ENCODE results near the gene KISS1. TPM values are rescaled to one million over a fixed set of nuclear protein-coding genes. Genes with fewer than 3 reads are reported as not detected.

The KISS1 gene
- total and polyA plus RNA-seq, 2 donors (not counting 1 experiment from before 2014, with no cell fraction given) = 0.17 to 0.52 TPM

DNA sequence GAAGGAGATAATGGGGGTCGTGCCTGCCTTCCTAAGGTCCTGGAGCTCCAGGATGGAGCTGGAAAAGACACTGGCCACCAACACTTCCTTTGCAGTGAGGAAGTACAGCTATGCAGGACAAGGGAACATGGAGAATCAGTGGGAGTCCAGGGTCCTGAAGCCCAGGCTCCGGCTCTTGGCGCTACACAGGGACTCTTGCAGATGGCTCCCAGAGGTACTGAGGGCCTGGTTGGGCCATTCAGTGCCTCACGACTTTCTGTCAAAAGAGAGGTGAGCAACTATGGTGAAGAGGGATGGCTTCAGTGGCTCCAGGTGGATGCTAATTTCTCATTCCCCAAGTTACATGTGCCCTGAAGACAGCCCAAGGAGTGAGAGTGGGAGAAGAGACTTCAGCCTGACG lies 42.6 kb downstream of the KISS1 start:
- H3K4me1 ChIP-seq (ENCODE audit: control insufficient read depth, extremely low read depth, insufficient read depth, low read length) = no peaks in the 10 kb centered on the region
- no peak for TF ChIP-seq CTCF (conservative IDR thresholded peaks at IDR 0.05 in 1 of 2, IDR thresholded peaks at IDR 0.05 in 1 of 2; ENCODE audit: low read depth in 1 of 2, low read length in 2 of 2)
- no peak for TF ChIP-seq EZH2 (IDR thresholded peaks at IDR 0.05; ENCODE audit: low read length, missing control alignments)
- no peak overlapping the region for H3K9ac ChIP-seq (ENCODE audit: insufficient read depth, low read length)
- no peaks in the 10 kb centered on the region for H3K9me3 ChIP-seq (ENCODE audit: control insufficient read depth, insufficient read depth, low read depth, low read length)
- no peaks in the 10 kb centered on the region for H4K20me1 ChIP-seq (ENCODE audit: control insufficient read depth, extremely low read depth, insufficient read depth, low read length)
- no peaks in the 10 kb centered on the region for H3K79me2 ChIP-seq (ENCODE audit: control insufficient read depth, insufficient read depth, low read length)
- DNase-seq (ENCODE audit: low read depth in 2 of 2) = no peak
- no peak overlapping the region for H3K27ac ChIP-seq (ENCODE audit: insufficient read depth, low read length)
- H3K4me2 ChIP-seq (ENCODE audit: extremely low read depth, insufficient read depth, low read length) = no peak overlapping the region
- H2AFZ ChIP-seq (ENCODE audit: low read length) = no peak overlapping the region
- no peaks in the 10 kb centered on the region for H3K36me3 ChIP-seq (ENCODE audit: control insufficient read depth, insufficient read depth, low read length)
- H3K27me3 ChIP-seq (ENCODE audit: control insufficient read depth, insufficient read depth, low read length) = peaks cover 24% of the 10 kb centered on the region
- H3K4me3 ChIP-seq (replicated peaks in 1 of 4; ENCODE audit: control extremely low read depth in 1 of 4, insufficient read depth in 1 of 4, low read depth in 3 of 4, low read length in 4 of 4) = no peak overlapping the region

DNA sequence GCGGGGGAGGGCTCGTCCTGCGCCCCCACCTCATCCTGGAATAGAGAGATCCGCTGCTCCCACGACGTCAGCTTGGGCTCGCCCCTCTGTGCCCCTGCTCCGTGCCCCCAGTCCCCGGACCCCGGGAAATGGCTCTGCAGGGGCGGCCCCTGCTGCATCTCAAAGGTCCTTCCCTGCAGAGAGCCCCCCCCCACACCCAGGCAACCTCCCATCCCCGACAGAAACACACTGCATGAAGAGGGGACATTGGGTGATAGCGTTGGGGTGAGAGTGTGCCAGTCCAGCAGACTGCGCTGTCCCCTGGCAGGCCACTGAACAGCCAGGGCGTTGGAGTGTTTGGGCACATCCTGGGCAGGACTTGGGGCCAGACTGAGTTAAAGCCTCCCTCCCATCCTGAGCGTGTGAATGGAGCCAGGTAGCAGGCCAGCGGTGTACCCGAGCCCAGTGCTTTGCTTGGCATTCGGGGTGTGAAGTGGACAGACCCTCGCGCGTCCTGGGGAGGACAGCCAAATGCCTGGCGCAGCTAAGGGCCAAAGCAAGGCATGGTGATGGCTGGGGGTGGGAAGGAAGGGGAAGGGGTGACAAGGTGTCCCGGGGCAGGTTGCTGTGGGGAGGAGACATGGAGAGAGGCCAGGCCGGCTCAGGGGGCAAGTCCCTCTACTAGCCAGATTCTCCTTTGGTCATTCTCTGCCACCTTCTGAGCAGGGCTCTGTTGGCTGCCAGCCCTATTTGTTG lies 43.8 kb downstream of the KISS1 start:
- DNase-seq (ENCODE audit: low read depth in 2 of 2) = no peak
- Histone ChIP-seq H3K9ac (ENCODE audit: insufficient read depth, low read length) (peak overlapping the region; percentile 16), H3K9me3 (ENCODE audit: control insufficient read depth, insufficient read depth, low read depth, low read length) (no peaks in the 10 kb centered on the region), H3K36me3 (ENCODE audit: control insufficient read depth, insufficient read depth, low read length) (no peaks in the 10 kb centered on the region), H3K4me3 (replicated peaks in 1 of 4; ENCODE audit: control extremely low read depth in 1 of 4, insufficient read depth in 1 of 4, low read depth in 3 of 4, low read length in 4 of 4) (peak overlapping the region; percentile 4 to 62 (median 44)), H3K4me2 (ENCODE audit: extremely low read depth, insufficient read depth, low read length) (peak overlapping the region; percentile 54), H3K79me2 (ENCODE audit: control insufficient read depth, insufficient read depth, low read length) (no peaks in the 10 kb centered on the region), H3K27ac (ENCODE audit: insufficient read depth, low read length) (no peak overlapping the region), H4K20me1 (ENCODE audit: control insufficient read depth, extremely low read depth, insufficient read depth, low read length) (no peaks in the 10 kb centered on the region), H2AFZ (ENCODE audit: low read length) (peak overlapping the region; percentile 10), H3K27me3 (ENCODE audit: control insufficient read depth, insufficient read depth, low read length) (peaks cover 29% of the 10 kb centered on the region), H3K4me1 (ENCODE audit: control insufficient read depth, extremely low read depth, insufficient read depth, low read length) (no peaks in the 10 kb centered on the region)
- TF ChIP-seq EZH2 (IDR thresholded peaks at IDR 0.05; ENCODE audit: low read length, missing control alignments) (no peak), CTCF (conservative IDR thresholded peaks at IDR 0.05 in 1 of 2, IDR thresholded peaks at IDR 0.05 in 1 of 2; ENCODE audit: low read depth in 1 of 2, low read length in 2 of 2) (no peak)

GRCh38 chr1:204151552-204152309 lies 44.6 kb downstream of the KISS1 start, which contains the start of gene ETNK2:
Gene ETNK2 (minus strand): TSS chr1:204152044. CDS start chr1:204151852, 192 bp downstream.
- H3K27ac ChIP-seq (ENCODE audit: insufficient read depth, low read length) = no peak within 1 kb of the TSS
- peak within 1 kb of the TSS; percentile 68 for H3K4me2 ChIP-seq (ENCODE audit: extremely low read depth, insufficient read depth, low read length)
- H3K9ac ChIP-seq (ENCODE audit: insufficient read depth, low read length) = peak within 1 kb of the TSS; percentile 37
- no peaks in the 10 kb centered on the region for H4K20me1 ChIP-seq (ENCODE audit: control insufficient read depth, extremely low read depth, insufficient read depth, low read length)
- DNase-seq (ENCODE audit: low read depth in 2 of 2) = peak; percentile 37 to 59
- no peaks in the 10 kb centered on the region for H3K79me2 ChIP-seq (ENCODE audit: control insufficient read depth, insufficient read depth, low read length)
- H3K4me1 ChIP-seq (ENCODE audit: control insufficient read depth, extremely low read depth, insufficient read depth, low read length) = no peaks in the 10 kb centered on the region
- no peaks in the 10 kb centered on the region for H3K36me3 ChIP-seq (ENCODE audit: control insufficient read depth, insufficient read depth, low read length)
- H3K27me3 ChIP-seq (ENCODE audit: control insufficient read depth, insufficient read depth, low read length) = peaks cover 29% of the 10 kb centered on the region
- peak within 1 kb of the TSS; percentile 34 to 62 (median 52) for H3K4me3 ChIP-seq (replicated peaks in 1 of 4; ENCODE audit: control extremely low read depth in 1 of 4, insufficient read depth in 1 of 4, low read depth in 3 of 4, low read length in 4 of 4)
- peak within 1 kb of the TSS; percentile 49 for H2AFZ ChIP-seq (ENCODE audit: low read length)
- H3K9me3 ChIP-seq (ENCODE audit: control insufficient read depth, insufficient read depth, low read depth, low read length) = no peaks in the 10 kb centered on the region
- TF ChIP-seq CTCF (conservative IDR thresholded peaks at IDR 0.05 in 1 of 2, IDR thresholded peaks at IDR 0.05 in 1 of 2; ENCODE audit: low read depth in 1 of 2, low read length in 2 of 2) = no peak
- peak; percentile 80 for TF ChIP-seq EZH2 (IDR thresholded peaks at IDR 0.05; ENCODE audit: low read length, missing control alignments)
